GM12878 (cell line): ENCODE results near the gene MCOLN1. TPM values are rescaled to one million over a fixed set of nuclear protein-coding genes. Genes with fewer than 3 reads are reported as not detected.

Experiments
- RFX5 ChIP-seq: IDR thresholded peaks from 2 replicates; pipeline ENCODE4 v1.6.1; 2011; ENCODE audit warnings: low read depth, low read length, improper control_type of control experiment
- SIX5 ChIP-seq: IDR thresholded peaks from 2 replicates; pipeline ENCODE4 v1.6.1; 2011; ENCODE audit warnings: mild to moderate bottlenecking, low read depth, low read length, moderate library complexity; ENCODE audit not compliant: severe bottlenecking
- ZBED1 ChIP-seq: IDR thresholded peaks from 2 replicates; pipeline ENCODE4 v1.6.1; 2016; ENCODE audit warnings: borderline replicate concordance
- polyA plus RNA-seq, 11 experiments: library from polyadenylated mRNA; depleted of rRNA in 4 of 11; unstranded in 6 of 11; stranded (reverse) in 5 of 11; fragments of >200 nt; fragmentation: Nextera tagmentation in 4 of 11; fragmentation: Illumina TruSeq in 1 of 11; extraction: Ambion mirVana in 4 of 11; extraction: Trizol in 1 of 11; gene quantifications; 1 replicate in 1 of 11; 2 replicates in 10 of 11; pipeline versions ENCODE4 v1.2.1 to v1.2.3, GENCODE V29; 2011 to 2016; ENCODE audit warnings: inconsistent platforms in 2 of 11, missing spikeins in 2 of 11, low read depth in 1 of 11
- total RNA-seq, 4 experiments: library from RNA; depleted of rRNA in 3 of 4; stranded (reverse); fragments of >200 nt in 3 of 4; fragmentation: Illumina TruSeq in 1 of 4; extraction: Trizol in 1 of 4; gene quantifications; 2 replicates each; pipeline versions ENCODE4 v1.2.1 to v1.2.3, GENCODE V29; 2013 to 2021
- TF ChIP-seq, protein P1 (sequence below): IDR thresholded peaks from 2 replicates; pipeline ENCODE4 v1.6.1; 2012; ENCODE audit warnings: improper control_type of control experiment, low read depth, low read length; ENCODE audit not compliant: insufficient replicate concordance
- TF ChIP-seq, protein P2 (sequence below): fragments of 450-650 bp; IDR thresholded peaks from 2 replicates; pipeline ENCODE4 v1.6.1; 2018; ENCODE audit warnings: borderline replicate concordance, mild to moderate bottlenecking; ENCODE audit not compliant: partially characterized antibody

Gene MCOLN1
- total and polyA plus RNA-seq, 10 of the 15 experiments (the other 5 are each of a cell fraction or from before 2014, with no cell fraction given), result 0.42 to 15.6 (median 4.9) TPM

DNA sequence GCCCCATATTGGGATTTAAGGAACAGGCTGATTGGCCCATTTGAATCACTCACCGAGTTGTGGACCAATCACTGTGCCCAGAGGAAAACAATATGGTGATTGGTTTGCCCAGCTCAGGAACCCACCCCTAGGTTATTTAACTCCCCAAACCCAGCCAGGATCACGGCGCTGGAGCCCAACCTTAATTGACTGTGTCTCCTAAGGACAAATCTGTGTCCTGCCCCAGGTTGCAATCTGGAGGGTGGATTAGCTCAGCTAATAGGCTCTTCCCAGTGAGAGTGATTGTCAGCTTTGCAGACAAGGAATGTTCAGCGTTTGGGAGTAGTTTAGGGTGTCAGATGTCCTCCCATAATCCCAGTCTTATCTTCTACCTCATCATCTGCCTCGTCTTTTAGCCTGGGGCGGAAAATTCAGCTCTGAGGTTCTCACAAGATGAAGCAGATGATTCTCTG, 10.0 kb upstream of the MCOLN1 start (continued):
- TF ChIP-seq, protein P1, sequence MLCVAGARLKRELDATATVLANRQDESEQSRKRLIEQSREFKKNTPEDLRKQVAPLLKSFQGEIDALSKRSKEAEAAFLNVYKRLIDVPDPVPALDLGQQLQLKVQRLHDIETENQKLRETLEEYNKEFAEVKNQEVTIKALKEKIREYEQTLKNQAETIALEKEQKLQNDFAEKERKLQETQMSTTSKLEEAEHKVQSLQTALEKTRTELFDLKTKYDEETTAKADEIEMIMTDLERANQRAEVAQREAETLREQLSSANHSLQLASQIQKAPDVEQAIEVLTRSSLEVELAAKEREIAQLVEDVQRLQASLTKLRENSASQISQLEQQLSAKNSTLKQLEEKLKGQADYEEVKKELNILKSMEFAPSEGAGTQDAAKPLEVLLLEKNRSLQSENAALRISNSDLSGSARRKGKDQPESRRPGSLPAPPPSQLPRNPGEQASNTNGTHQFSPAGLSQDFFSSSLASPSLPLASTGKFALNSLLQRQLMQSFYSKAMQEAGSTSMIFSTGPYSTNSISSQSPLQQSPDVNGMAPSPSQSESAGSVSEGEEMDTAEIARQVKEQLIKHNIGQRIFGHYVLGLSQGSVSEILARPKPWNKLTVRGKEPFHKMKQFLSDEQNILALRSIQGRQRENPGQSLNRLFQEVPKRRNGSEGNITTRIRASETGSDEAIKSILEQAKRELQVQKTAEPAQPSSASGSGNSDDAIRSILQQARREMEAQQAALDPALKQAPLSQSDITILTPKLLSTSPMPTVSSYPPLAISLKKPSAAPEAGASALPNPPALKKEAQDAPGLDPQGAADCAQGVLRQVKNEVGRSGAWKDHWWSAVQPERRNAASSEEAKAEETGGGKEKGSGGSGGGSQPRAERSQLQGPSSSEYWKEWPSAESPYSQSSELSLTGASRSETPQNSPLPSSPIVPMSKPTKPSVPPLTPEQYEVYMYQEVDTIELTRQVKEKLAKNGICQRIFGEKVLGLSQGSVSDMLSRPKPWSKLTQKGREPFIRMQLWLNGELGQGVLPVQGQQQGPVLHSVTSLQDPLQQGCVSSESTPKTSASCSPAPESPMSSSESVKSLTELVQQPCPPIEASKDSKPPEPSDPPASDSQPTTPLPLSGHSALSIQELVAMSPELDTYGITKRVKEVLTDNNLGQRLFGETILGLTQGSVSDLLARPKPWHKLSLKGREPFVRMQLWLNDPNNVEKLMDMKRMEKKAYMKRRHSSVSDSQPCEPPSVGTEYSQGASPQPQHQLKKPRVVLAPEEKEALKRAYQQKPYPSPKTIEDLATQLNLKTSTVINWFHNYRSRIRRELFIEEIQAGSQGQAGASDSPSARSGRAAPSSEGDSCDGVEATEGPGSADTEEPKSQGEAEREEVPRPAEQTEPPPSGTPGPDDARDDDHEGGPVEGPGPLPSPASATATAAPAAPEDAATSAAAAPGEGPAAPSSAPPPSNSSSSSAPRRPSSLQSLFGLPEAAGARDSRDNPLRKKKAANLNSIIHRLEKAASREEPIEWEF, result no peak
- TF ChIP-seq RFX5 (no peak), ZBED1 (no peak), SIX5 (no peak)
- TF ChIP-seq, protein P2, sequence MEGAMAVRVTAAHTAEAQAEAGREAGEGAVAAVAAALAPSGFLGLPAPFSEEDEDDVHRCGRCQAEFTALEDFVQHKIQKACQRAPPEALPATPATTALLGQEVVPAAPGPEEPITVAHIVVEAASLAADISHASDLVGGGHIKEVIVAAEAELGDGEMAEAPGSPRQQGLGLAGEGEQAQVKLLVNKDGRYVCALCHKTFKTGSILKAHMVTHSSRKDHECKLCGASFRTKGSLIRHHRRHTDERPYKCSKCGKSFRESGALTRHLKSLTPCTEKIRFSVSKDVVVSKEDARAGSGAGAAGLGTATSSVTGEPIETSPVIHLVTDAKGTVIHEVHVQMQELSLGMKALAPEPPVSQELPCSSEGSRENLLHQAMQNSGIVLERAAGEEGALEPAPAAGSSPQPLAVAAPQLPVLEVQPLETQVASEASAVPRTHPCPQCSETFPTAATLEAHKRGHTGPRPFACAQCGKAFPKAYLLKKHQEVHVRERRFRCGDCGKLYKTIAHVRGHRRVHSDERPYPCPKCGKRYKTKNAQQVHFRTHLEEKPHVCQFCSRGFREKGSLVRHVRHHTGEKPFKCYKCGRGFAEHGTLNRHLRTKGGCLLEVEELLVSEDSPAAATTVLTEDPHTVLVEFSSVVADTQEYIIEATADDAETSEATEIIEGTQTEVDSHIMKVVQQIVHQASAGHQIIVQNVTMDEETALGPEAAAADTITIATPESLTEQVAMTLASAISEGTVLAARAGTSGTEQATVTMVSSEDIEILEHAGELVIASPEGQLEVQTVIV, result no peak
